Heart left ventricle (tissue), 16 donors: ENCODE data around the gene NENF. TPM values are rescaled to one million over a fixed set of nuclear protein-coding genes. Genes with fewer than 3 reads are reported as not detected.

Experiments used
- ATAC-seq, 4 donors: fragments of 200-7000 bp; cut with Tn5 transposase; one replicate each; pipeline ENCODE4 v1.9.1; 2020 to 2022; ENCODE audit warnings: moderate library complexity in 4 of 4, mild to moderate bottlenecking in 3 of 4, moderate number of reproducible peaks in 1 of 4
- DNase-seq, 5 donors: peaks; one replicate each; pipeline ENCODE4 v3.0.0-alpha.2; 2020
- H3K27ac ChIP-seq, 12 donors: fragments of 200-600 bp; sonication (generic) in 4 of 12; one replicate each; pipeline versions ENCODE4 v1.5.0 to v1.8.0; 2016 to 2022; ENCODE audit warnings: mild to moderate bottlenecking in 2 of 12
- H3K27me3 ChIP-seq, 9 donors: fragments of 200-600 bp; sonication (generic) in 2 of 9; one replicate each; pipeline versions ENCODE4 v1.5.1 to v1.8.0; 2016 to 2022; ENCODE audit warnings: mild to moderate bottlenecking in 3 of 9
- H3K36me3 ChIP-seq, 9 donors: fragments of 200-600 bp; sonication (generic) in 2 of 9; one replicate each; pipeline versions ENCODE4 v1.5.0 to v1.8.0; 2018 to 2022; ENCODE audit warnings: mild to moderate bottlenecking in 2 of 9
- H3K4me1 ChIP-seq, 12 donors: fragments of 200-600 bp; sonication (generic) in 4 of 12; one replicate each; pipeline versions ENCODE4 v1.5.0 to v1.8.0; 2016 to 2022; ENCODE audit warnings: mild to moderate bottlenecking in 3 of 12
- H3K4me3 ChIP-seq, 12 donors: fragments of 200-600 bp; sonication (generic) in 4 of 12; one replicate each; pipeline versions ENCODE4 v1.5.0 to v1.8.0; 2017 to 2022; ENCODE audit warnings: mild to moderate bottlenecking in 9 of 12, moderate library complexity in 4 of 12
- H3K9me3 ChIP-seq, 12 donors: fragments of 200-600 bp; sonication (generic) in 4 of 12; one replicate each; pipeline versions ENCODE4 v1.5.0 to v1.8.0; 2016 to 2022; ENCODE audit warnings: mild to moderate bottlenecking in 1 of 12
- CTCF ChIP-seq, 12 donors: fragments of 200-600 bp; sonication (generic) in 4 of 12; IDR thresholded peaks; one replicate each; pipeline versions ENCODE4 v1.5.0 to v1.8.0; 2018 to 2022; ENCODE audit warnings: antibody characterized with exemption in 12 of 12, mild to moderate bottlenecking in 5 of 12
- POLR2A ChIP-seq, 2 donors: fragments of 450-650 bp; IDR thresholded peaks; one replicate each; pipeline ENCODE4 v1.6.1; 2017; ENCODE audit warnings: antibody characterized with exemption in 2 of 2, mild to moderate bottlenecking in 2 of 2, moderate library complexity in 2 of 2
- WGBS, 4 donors: extraction: QIAGEN DNeasy Blood & Tissue Kit in 2 of 4; methylation state at CpG; one replicate each; pipeline versions ENCODE4 v1.1.5 to v1.1.7; 2013 to 2018; 5-methylcytosine and 5-hydroxymethylcytosine counted together
- intact Hi-C, 10 donors: fragments of 100-400 bp; cut with DNase I; formaldehyde crosslinking; loops; one replicate each; pipeline versions ENCODE4 v1.11.1 to v1.14.2; 2022
- polyA plus RNA-seq, 2 donors: library from polyadenylated mRNA; stranded (reverse); fragments of 200-250 nt; gene quantifications; one replicate each; pipeline ENCODE4 v1.2.3, GENCODE V29; 2013
- total RNA-seq, 9 donors: library from RNA; depleted of rRNA in 2 of 9; stranded (reverse); fragments of >200 nt in 2 of 9; fragmentation: NEBNext Ultra II Directional in 3 of 9; extraction: Animal tissue kit (Norgen Biotek cat#: 25700) in 3 of 9; gene quantifications; one replicate each; pipeline versions ENCODE4 v1.1.0 to v1.2.4, GENCODE V29; 2016 to 2023
- donor health status: ischemic (EF 13 %, LVEDD 7.1; RV severe dilation, severe dysfunction).
- donor health status: healthy with polysubstance abuse.
- donor health status: DM: no; HTN: yes; CAD: no.
- donor health status: DM: no; HTN: no; CAD: no.
- donor health status: ischemic (EF 25% LVEDD 6.9; RV normal size, moderate dysfunction).
- donor health status: ischemic (EF 25% LVEDD 5.7; RV mildly dilated, moderate dysfunction).
- donor health status: healthy.
- donor health status: DM: yes; HTN: yes; CAD: no.
- donor health status: ischemic (EF 35%, LVEDD 5.7; RV mildly dilated, moderate dysfunction).
- donor health status: nonischemic (EF 11% LVEDD 7.7; RV severe dilation, severe dysfunction).
- donor health status: DM: yes; HTN: yes; CAD: no.
- donor health status: PGD.
- donor health status: ischemic (EF 29% LVEDD 5.4; RV normal size, mild dysfunction).
- donor health status: nonischemic (EF 23%, LVEDD 6.1; RV moderate dilation, normal function).

NENF gene
- total and polyA plus RNA-seq, 11 donors = 69.8 to 174 (median 105) TPM

- intact Hi-C loops = loop anchor here in 3 of 10 donors (10.0 kb wide), 2 partner anchors 527 to 783 kb away; no protein-coding TSS in a partner anchor
- H3K4me3 ChIP-seq = no peak overlapping the region
- no peaks in the 10 kb centered on the region for H3K9me3 ChIP-seq
- H3K4me1 ChIP-seq = peaks cover 0 to 15% (median 3%) of the 10 kb centered on the region in 12 donors
- 81 to 86% (median 83%) methylated on average over 5 to 6 of the region's 6 CpGs for WGBS, 4 donors
- TF ChIP-seq CTCF (IDR thresholded peaks at IDR 0.05) = no peak
- TF ChIP-seq POLR2A (IDR thresholded peaks at IDR 0.05) = no peak
- H3K36me3 ChIP-seq = no peaks in the 10 kb centered on the region
- H3K27me3 ChIP-seq = no peaks in the 10 kb centered on the region
- no peak overlapping the region for H3K27ac ChIP-seq
- ATAC-seq (no peak), DNase-seq (peak in 1 of 5 donors; percentile 24)
Observed at GRCh38 chr1:212467843-212468482, 35.2 kb downstream of the NENF start.

- H3K4me1 ChIP-seq = peaks cover 0 to 15% (median 3%) of the 10 kb centered on the region in 12 donors
- H3K9me3 ChIP-seq = no peaks in the 10 kb centered on the region
- H3K27me3 ChIP-seq = no peaks in the 10 kb centered on the region
- ATAC-seq (peak; percentile 76 to 95 (median 88)), DNase-seq (peak; percentile 60 to 87 (median 70))
- TF ChIP-seq POLR2A (IDR thresholded peaks at IDR 0.05) = no peak
- H3K27ac ChIP-seq = peak overlapping the region in 9 of 12 donors; percentile 13 to 84 (median 46)
- H3K36me3 ChIP-seq = no peaks in the 10 kb centered on the region
- intact Hi-C loops = loop anchor here in 5 of 10 donors (10.0 kb wide), 4 partner anchors 195 to 535 kb away; partner anchors contain the start of genes NSL1 (in 1 of the 5) and TATDN3 (in 1 of the 5)
- 37 to 53% (median 47%) methylated on average over 15 of the region's 15 CpGs for WGBS, 4 donors
- H3K4me3 ChIP-seq = no peak overlapping the region
Observed at GRCh38 chr1:212470059-212470458, 37.3 kb downstream of the NENF start.

GRCh38 chr1:212471286-212471685, 38.6 kb downstream of the NENF start:
- no peak for ATAC-seq
- TF ChIP-seq CTCF (IDR thresholded peaks at IDR 0.05) = no peak
- TF ChIP-seq POLR2A (IDR thresholded peaks at IDR 0.05) = no peak
- peak in 1 of 5 donors; percentile 12 for DNase-seq
- 92 to 98% (median 95%) methylated on average over 3 of the region's 3 CpGs for WGBS, 4 donors
- Histone ChIP-seq H3K27ac (no peak overlapping the region), H3K36me3 (no peaks in the 10 kb centered on the region), H3K27me3 (no peaks in the 10 kb centered on the region), H3K4me3 (no peak overlapping the region), H3K9me3 (no peaks in the 10 kb centered on the region), H3K4me1 (peaks cover 0 to 15% (median 3%) of the 10 kb centered on the region in 12 donors)
- intact Hi-C loops = loop anchor here in 5 of 10 donors (10.0 kb wide), 4 partner anchors 194 to 534 kb away; partner anchors contain the start of genes NSL1 (in 1 of the 5) and TATDN3 (in 1 of the 5)

- peak in 1 of 5 donors; percentile 31 for DNase-seq
- TF ChIP-seq POLR2A (IDR thresholded peaks at IDR 0.05) (no peak), CTCF (IDR thresholded peaks at IDR 0.05) (no peak)
- Histone ChIP-seq H3K4me3 (no peak overlapping the region), H3K36me3 (no peaks in the 10 kb centered on the region), H3K27me3 (no peaks in the 10 kb centered on the region), H3K9me3 (no peaks in the 10 kb centered on the region), H3K27ac (no peak overlapping the region), H3K4me1 (peaks cover 0 to 12% (median 4%) of the 10 kb centered on the region in 12 donors)
- intact Hi-C loops = loop anchor here in 5 of 10 donors (10.0 kb wide), 4 partner anchors 193 to 533 kb away; partner anchors contain the start of genes NSL1 (in 1 of the 5) and TATDN3 (in 1 of the 5)
- WGBS, 4 donors = 88 to 97% (median 92%) methylated on average over 17 of the region's 17 CpGs
- no peak for ATAC-seq
Observed at GRCh38 chr1:212471891-212472675, 39.4 kb downstream of the NENF start.
